ENCODE results near the gene UBTD2.

DNA sequence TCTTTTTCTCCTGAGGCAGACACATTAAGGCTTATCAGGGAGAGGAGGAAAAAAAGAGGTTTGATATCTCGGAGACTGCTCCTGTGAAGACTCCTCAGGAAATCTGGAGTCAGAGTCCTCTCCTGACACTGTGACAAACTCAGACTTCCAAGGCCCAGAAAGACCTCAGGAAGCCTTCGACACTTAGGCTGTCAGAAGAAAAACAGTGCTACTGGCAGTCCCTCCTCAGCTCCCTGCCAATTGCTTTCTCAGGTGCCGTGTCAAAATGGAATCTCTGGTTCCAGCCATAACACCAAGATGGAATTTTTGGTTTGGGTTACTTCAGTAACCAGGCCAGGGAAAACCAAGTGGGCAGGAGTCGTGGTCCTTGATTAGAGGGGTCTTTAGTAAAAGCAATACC is 99.7 kb downstream of the UBTD2 start:
- TF ChIP-seq POLR2A (IDR thresholded peaks at IDR 0.05) = no peak
- TF ChIP-seq, protein P1, sequence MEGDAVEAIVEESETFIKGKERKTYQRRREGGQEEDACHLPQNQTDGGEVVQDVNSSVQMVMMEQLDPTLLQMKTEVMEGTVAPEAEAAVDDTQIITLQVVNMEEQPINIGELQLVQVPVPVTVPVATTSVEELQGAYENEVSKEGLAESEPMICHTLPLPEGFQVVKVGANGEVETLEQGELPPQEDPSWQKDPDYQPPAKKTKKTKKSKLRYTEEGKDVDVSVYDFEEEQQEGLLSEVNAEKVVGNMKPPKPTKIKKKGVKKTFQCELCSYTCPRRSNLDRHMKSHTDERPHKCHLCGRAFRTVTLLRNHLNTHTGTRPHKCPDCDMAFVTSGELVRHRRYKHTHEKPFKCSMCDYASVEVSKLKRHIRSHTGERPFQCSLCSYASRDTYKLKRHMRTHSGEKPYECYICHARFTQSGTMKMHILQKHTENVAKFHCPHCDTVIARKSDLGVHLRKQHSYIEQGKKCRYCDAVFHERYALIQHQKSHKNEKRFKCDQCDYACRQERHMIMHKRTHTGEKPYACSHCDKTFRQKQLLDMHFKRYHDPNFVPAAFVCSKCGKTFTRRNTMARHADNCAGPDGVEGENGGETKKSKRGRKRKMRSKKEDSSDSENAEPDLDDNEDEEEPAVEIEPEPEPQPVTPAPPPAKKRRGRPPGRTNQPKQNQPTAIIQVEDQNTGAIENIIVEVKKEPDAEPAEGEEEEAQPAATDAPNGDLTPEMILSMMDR (IDR thresholded peaks at IDR 0.05) = no peak
